Activated CD4-positive, alpha-beta memory T cell treated with anti-CD3 and anti-CD28 coated beads for 36 hours (primary cell): ENCODE measurements around the gene MAP7. TPM values are rescaled to one million over a fixed set of nuclear protein-coding genes. Genes with fewer than 3 reads are reported as not detected.
"Not testable (repeated sequence)": the region's sequence is repeated elsewhere in the genome, so short reads cannot be mapped to it uniquely, and the experiment has no call there.

ENCODE experiments used
- CTCF ChIA-PET: fragments of 350-600 bp; sonication (Branson Sonifier 250); formaldehyde crosslinking; loops from one replicate; lab custom pipeline; 2021; ENCODE audit warnings: antibody characterized with exemption, inconsistent platforms; lab: Charles Lee
- POLR2A ChIA-PET: fragments of 350-600 bp; sonication (Branson Sonifier 250); formaldehyde crosslinking; loops from one replicate; lab custom pipeline; 2021; ENCODE audit warnings: antibody characterized with exemption; lab: Charles Lee
- DNase-seq: peaks from one replicate; pipeline ENCODE4 v3.0.0-alpha.2; 2020
- H3K27ac Mint-ChIP-seq: one replicate; pipeline ENCODE4 v1.8.0; 2021; ENCODE audit warnings: mixed read lengths
- H3K27me3 Mint-ChIP-seq: one replicate; pipeline ENCODE4 v1.8.0; 2021; ENCODE audit warnings: mixed read lengths
- H3K36me3 Mint-ChIP-seq: one replicate; pipeline ENCODE4 v1.8.0; 2021; ENCODE audit warnings: mixed read lengths
- H3K4me1 Mint-ChIP-seq: one replicate; pipeline ENCODE4 v1.8.0; 2021; ENCODE audit warnings: low read depth, mixed read lengths
- H3K4me3 Mint-ChIP-seq: one replicate; pipeline ENCODE4 v1.8.0; 2021; ENCODE audit warnings: mild to moderate bottlenecking, mixed read lengths
- H3K9me3 Mint-ChIP-seq: one replicate; pipeline ENCODE4 v1.8.0; 2021; ENCODE audit warnings: mixed read lengths
- intact Hi-C: fragments of 100-400 bp; cut with micrococcal nuclease; formaldehyde crosslinking; loops from one replicate; pipeline ENCODE4 v1.15.1; 2023
- total RNA-seq, 2 experiments: library from RNA; stranded (reverse); gene quantifications; one replicate each; pipeline ENCODE4 v1.2.3, GENCODE V29; 2021

The MAP7 gene
- total RNA-seq, 2 experiments from 2014 or later: 1.2 to 1.3 TPM

- Mint-ChIP-seq H3K9me3 (no peaks in the 10 kb centered on the region), H3K27ac (no peak overlapping the region), H3K4me1 (no peaks in the 10 kb centered on the region), H3K36me3 (no peaks in the 10 kb centered on the region), H3K4me3 (no peak overlapping the region), H3K27me3 (no peaks in the 10 kb centered on the region)
- intact Hi-C loops: loop anchor here (2.0 kb wide), 5 partner anchors 26 to 810 kb away; partner anchors contain the start of gene MTFR2
- ChIA-PET POLR2A (no interaction called here), CTCF (interaction anchor here (0.7 to 2.2 kb wide), 22 partner anchors 10 to 864 kb away, joined by 3 to 14 read pairs (median 4); partner anchors contain the start of genes BCLAF1 and MTFR2)
- peak; percentile 69 for DNase-seq
These were observed 233.1 kb downstream of the MAP7 start for GRCh38 chr6:136317021-136317694.

- ChIA-PET POLR2A (no interaction called here), CTCF (interaction anchor here (0.9 to 1.3 kb wide), 2 partner anchors 9 to 809 kb away, joined by 4 to 5 read pairs; no protein-coding TSS in a partner anchor)
- no peaks in the 10 kb centered on the region for H3K9me3 Mint-ChIP-seq
- H3K4me1 Mint-ChIP-seq: no peaks in the 10 kb centered on the region
- DNase-seq: no peak
- H3K27me3 Mint-ChIP-seq: no peaks in the 10 kb centered on the region
- intact Hi-C loops: no loop called here
- no peak overlapping the region for H3K27ac Mint-ChIP-seq
- H3K4me3 Mint-ChIP-seq: no peak overlapping the region
- H3K36me3 Mint-ChIP-seq: no peaks in the 10 kb centered on the region
These were observed 234.6 kb downstream of the MAP7 start for GRCh38 chr6:136315594-136315993.

GRCh38 chr6:136312975-136313374, 237.2 kb downstream of the MAP7 start:
- ChIA-PET CTCF (no interaction called here), POLR2A (no interaction called here)
- DNase-seq: no peak
- Mint-ChIP-seq H3K36me3 (no peaks in the 10 kb centered on the region), H3K4me1 (no peaks in the 10 kb centered on the region), H3K4me3 (no peak overlapping the region), H3K27ac (no peak overlapping the region), H3K27me3 (no peaks in the 10 kb centered on the region), H3K9me3 (no peaks in the 10 kb centered on the region)
- intact Hi-C loops: no loop called here

DNA sequence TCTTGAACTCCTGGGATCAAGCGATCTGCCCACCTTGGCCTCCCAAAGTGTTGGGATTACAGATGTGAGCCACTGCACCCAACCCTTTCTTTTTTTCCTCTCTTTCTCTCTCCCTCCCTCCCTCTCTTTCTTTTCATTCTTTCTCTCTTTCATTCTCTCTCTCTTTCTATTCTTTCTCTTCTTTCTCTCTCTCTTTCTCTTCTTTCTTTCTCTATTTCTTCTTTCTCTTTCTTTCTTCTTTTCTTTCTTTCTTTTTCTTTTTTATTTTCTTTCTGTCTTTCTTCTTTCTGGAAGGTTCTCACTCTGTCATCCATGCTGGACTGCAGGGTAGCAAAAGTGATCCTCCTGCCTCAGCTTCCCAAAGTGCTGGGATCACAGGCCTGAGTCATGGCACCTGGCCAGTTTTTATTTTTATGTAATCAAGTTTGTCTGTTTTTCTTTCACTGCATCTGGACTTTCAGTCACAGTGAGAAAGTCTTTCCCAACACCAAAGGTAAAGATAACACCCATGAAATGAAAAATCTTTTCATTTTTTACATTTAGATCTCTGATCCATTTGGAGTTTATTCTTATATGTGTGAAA, 240.4 kb downstream of the MAP7 start:
- Mint-ChIP-seq H3K4me3 (no peak overlapping the region), H3K9me3 (no peaks in the 10 kb centered on the region), H3K4me1 (no peaks in the 10 kb centered on the region), H3K36me3 (no peaks in the 10 kb centered on the region), H3K27me3 (no peaks in the 10 kb centered on the region), H3K27ac (no peak overlapping the region)
- ChIA-PET POLR2A (no interaction called here), CTCF (no interaction called here)
- DNase-seq: no peak
- intact Hi-C loops: no loop called here

DNA sequence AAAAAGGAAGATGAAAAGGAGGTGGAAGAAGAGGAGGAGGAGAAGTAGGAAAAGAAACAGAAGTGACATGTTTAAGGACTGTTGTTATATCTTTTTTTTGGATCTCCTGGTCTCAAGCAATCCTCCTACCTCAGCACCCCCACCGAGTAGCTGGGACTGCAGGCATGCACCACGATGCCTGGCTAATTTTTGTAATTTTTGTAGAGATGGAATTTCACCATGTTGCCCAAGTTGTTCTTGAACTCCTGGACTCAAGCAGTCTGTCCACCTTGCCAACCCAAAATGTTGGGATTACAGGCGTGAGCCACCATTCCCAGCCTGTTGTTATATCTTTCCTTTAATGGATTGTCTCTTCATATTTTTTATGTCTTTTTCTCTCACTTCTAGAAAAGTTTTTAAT, 241.1 kb downstream of the MAP7 start:
- Mint-ChIP-seq H3K36me3 (no peaks in the 10 kb centered on the region), H3K27me3 (no peaks in the 10 kb centered on the region), H3K4me3 (no peak overlapping the region), H3K27ac (no peak overlapping the region), H3K9me3 (no peaks in the 10 kb centered on the region), H3K4me1 (no peaks in the 10 kb centered on the region)
- POLR2A ChIA-PET: no interaction called here
- intact Hi-C loops: no loop called here
- CTCF ChIA-PET: interaction anchor here (1.2 kb wide), 1 partner anchor 83 kb away, joined by 4 read pairs; no protein-coding TSS in a partner anchor
- DNase-seq: no peak

DNA sequence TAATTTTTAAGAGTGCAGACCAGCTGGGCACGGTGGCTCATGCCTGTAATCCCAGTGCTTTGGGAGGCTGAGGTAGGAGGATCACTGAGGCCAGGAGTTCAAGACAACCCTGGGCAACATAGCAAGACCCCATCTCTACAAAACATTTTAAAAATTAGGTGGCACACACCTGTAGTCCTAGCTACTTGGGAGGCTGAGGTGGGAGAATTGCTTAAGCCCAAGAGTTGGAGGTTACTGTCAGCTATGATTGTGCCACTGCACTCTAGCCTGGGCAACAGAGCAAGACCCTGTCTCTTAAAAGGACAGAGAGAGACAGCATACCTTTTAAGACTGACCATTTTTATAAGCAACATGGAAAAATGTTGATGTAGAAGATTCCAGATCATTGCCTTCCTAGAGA, 241.8 kb downstream of the MAP7 start:
- CTCF ChIA-PET: interaction anchor here (1.2 kb wide), 1 partner anchor 82 kb away, joined by 4 read pairs; no protein-coding TSS in a partner anchor
- H3K27me3 Mint-ChIP-seq, H3K9me3 Mint-ChIP-seq, intact Hi-C loops, POLR2A ChIA-PET, H3K36me3 Mint-ChIP-seq, DNase-seq, H3K4me1 Mint-ChIP-seq, H3K27ac Mint-ChIP-seq, H3K4me3 Mint-ChIP-seq: not testable (repeated sequence)

- H3K27ac Mint-ChIP-seq: no peak overlapping the region
- H3K27me3 Mint-ChIP-seq: peaks cover 3% of the 10 kb centered on the region
- ChIA-PET POLR2A (no interaction called here), CTCF (interaction anchor here (0.8 to 2.5 kb wide), 3 partner anchors 8 to 81 kb away, joined by 3 to 7 read pairs (median 4); no protein-coding TSS in a partner anchor)
- no peak for DNase-seq
- H3K36me3 Mint-ChIP-seq: no peaks in the 10 kb centered on the region
- intact Hi-C loops: no loop called here
- H3K9me3 Mint-ChIP-seq: no peaks in the 10 kb centered on the region
- no peak overlapping the region for H3K4me3 Mint-ChIP-seq
- H3K4me1 Mint-ChIP-seq: no peaks in the 10 kb centered on the region
These were observed 242.9 kb downstream of the MAP7 start for GRCh38 chr6:136307351-136307750.

- Mint-ChIP-seq H3K27me3 (peaks cover 3% of the 10 kb centered on the region), H3K4me1 (no peaks in the 10 kb centered on the region), H3K27ac (no peak overlapping the region), H3K9me3 (no peaks in the 10 kb centered on the region), H3K4me3 (no peak overlapping the region), H3K36me3 (no peaks in the 10 kb centered on the region)
- intact Hi-C loops: no loop called here
- no peak for DNase-seq
- ChIA-PET CTCF (interaction anchor here (1.2 to 2.5 kb wide), 2 partner anchors 9 to 11 kb away, joined by 4 to 7 read pairs; no protein-coding TSS in a partner anchor), POLR2A (no interaction called here)
These were observed 243.8 kb downstream of the MAP7 start for GRCh38 chr6:136306466-136306865.

- H3K27me3 Mint-ChIP-seq: peaks cover 3% of the 10 kb centered on the region
- DNase-seq: no peak
- no peaks in the 10 kb centered on the region for H3K36me3 Mint-ChIP-seq
- POLR2A ChIA-PET: interaction anchor here (1.1 kb wide), 1 partner anchor 15 kb away, joined by 3 read pairs; the partner anchor contains the start of gene BCLAF1
- H3K9me3 Mint-ChIP-seq: no peaks in the 10 kb centered on the region
- intact Hi-C loops: no loop called here
- H3K27ac Mint-ChIP-seq: no peak overlapping the region
- CTCF ChIA-PET: no interaction called here
- H3K4me3 Mint-ChIP-seq: no peak overlapping the region
- H3K4me1 Mint-ChIP-seq: no peaks in the 10 kb centered on the region
These were observed 245.8 kb downstream of the MAP7 start for GRCh38 chr6:136304410-136304809.

DNA sequence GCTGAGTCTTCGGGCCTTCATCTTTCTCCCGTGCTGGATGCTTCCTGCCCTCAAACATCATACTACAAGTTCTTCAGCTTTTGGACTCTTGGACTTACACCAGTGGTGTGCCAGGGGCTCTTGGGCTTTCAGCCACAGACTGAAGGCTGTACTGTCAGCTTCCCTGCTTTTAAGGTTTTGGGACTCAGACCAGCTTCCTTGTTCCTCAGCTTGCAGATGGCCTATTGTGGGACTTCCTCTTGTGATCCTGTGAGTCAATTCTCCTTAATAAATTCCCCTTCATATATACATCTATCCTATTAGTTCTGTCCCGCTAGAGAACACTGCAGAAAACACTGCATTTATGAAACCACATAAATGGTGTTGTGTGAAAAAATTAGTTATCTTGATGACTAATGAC, 246.7 kb downstream of the MAP7 start:
- CTCF ChIA-PET: no interaction called here
- H3K27me3 Mint-ChIP-seq: peaks cover 3% of the 10 kb centered on the region

GRCh38 chr6:136294621-136295020, 255.6 kb downstream of the MAP7 start:
- H3K27me3 Mint-ChIP-seq: no peaks in the 10 kb centered on the region

More for the DNA sequence above, 246.7 kb downstream of the MAP7 start:
- intact Hi-C loops: no loop called here
- H3K4me3 Mint-ChIP-seq: no peak overlapping the region
- DNase-seq: no peak
- POLR2A ChIA-PET: interaction anchor here (1.1 kb wide), 1 partner anchor 14 kb away, joined by 3 read pairs; the partner anchor contains the start of gene BCLAF1
- H3K36me3 Mint-ChIP-seq: no peaks in the 10 kb centered on the region
- no peaks in the 10 kb centered on the region for H3K4me1 Mint-ChIP-seq
- H3K9me3 Mint-ChIP-seq: no peaks in the 10 kb centered on the region
- no peak overlapping the region for H3K27ac Mint-ChIP-seq

More at GRCh38 chr6:136294621-136295020, 255.6 kb downstream of the MAP7 start:
- no peak for DNase-seq
- Mint-ChIP-seq H3K4me1 (peaks cover 9% of the 10 kb centered on the region), H3K4me3 (no peak overlapping the region), H3K36me3 (no peaks in the 10 kb centered on the region), H3K9me3 (no peaks in the 10 kb centered on the region), H3K27ac (no peak overlapping the region)
- ChIA-PET CTCF (interaction anchor here (1.2 kb wide), 1 partner anchor 23 kb away, joined by 3 read pairs; no protein-coding TSS in a partner anchor), POLR2A (interaction anchor here (1.3 kb wide), 1 partner anchor 45 kb away, joined by 3 read pairs; no protein-coding TSS in a partner anchor)
- intact Hi-C loops: no loop called here
